ENCODE data around the gene HCFC1. TPM values are rescaled to one million over a fixed set of nuclear protein-coding genes. Genes with fewer than 3 reads are reported as not detected.

Gene HCFC1
- total RNA-seq, 1 experiment from 2014 or later = 137 TPM

- Histone ChIP-seq H3K36me3 (ENCODE audit: insufficient read depth, low read length, poor library complexity, severe bottlenecking) (peaks cover 99% of the 10 kb centered on the region), H3K4me1 (ENCODE audit: insufficient read depth, low read length, poor library complexity, severe bottlenecking) (peaks cover 5% of the 10 kb centered on the region), H3K9me3 (ENCODE audit: low read depth, low read length, poor library complexity, severe bottlenecking) (no peaks in the 10 kb centered on the region), H3K27ac (ENCODE audit: low read depth, low read length, poor library complexity, severe bottlenecking) (no peak overlapping the region), H3K4me3 (ENCODE audit: low read depth, low read length, poor library complexity, severe bottlenecking) (no peak overlapping the region), H3K27me3 (replicated peaks; ENCODE audit: insufficient read depth, low read depth, low read length, poor library complexity) (no peaks in the 10 kb centered on the region)
- intact Hi-C loops (cut with micrococcal nuclease; ENCODE audit: unreplicated experiment) = loop anchor here (10.0 kb wide), 1 partner anchor 400 kb away; no protein-coding TSS in a partner anchor
- ChIA-PET POLR2A (ENCODE audit: low non-redundant PET) (no interaction called here), CTCF (no interaction called here)
- no peak for DNase-seq (ENCODE audit: low spot score)
- no TSS peak for BruUV-seq (replicated peaks)
- no peak for TF ChIP-seq EZH2 (IDR thresholded peaks at IDR 0.05; ENCODE audit: borderline replicate concordance, low read depth, low read length, poor library complexity, severe bottlenecking)
- TF ChIP-seq, protein P1, sequence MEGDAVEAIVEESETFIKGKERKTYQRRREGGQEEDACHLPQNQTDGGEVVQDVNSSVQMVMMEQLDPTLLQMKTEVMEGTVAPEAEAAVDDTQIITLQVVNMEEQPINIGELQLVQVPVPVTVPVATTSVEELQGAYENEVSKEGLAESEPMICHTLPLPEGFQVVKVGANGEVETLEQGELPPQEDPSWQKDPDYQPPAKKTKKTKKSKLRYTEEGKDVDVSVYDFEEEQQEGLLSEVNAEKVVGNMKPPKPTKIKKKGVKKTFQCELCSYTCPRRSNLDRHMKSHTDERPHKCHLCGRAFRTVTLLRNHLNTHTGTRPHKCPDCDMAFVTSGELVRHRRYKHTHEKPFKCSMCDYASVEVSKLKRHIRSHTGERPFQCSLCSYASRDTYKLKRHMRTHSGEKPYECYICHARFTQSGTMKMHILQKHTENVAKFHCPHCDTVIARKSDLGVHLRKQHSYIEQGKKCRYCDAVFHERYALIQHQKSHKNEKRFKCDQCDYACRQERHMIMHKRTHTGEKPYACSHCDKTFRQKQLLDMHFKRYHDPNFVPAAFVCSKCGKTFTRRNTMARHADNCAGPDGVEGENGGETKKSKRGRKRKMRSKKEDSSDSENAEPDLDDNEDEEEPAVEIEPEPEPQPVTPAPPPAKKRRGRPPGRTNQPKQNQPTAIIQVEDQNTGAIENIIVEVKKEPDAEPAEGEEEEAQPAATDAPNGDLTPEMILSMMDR (conservative IDR thresholded peaks at IDR 0.05; ENCODE audit: low read depth, low read length) = no peak
These were observed 16.3 kb downstream of the HCFC1 start for GRCh38 chrX:153955228-153955732.

GRCh38 chrX:153954558-153955227 is 16.9 kb downstream of the HCFC1 start:
- H3K36me3 ChIP-seq (ENCODE audit: insufficient read depth, low read length, poor library complexity, severe bottlenecking) = peaks cover 99% of the 10 kb centered on the region
- BruUV-seq (replicated peaks) = TSS peak; percentile 20
- no peaks in the 10 kb centered on the region for H3K27me3 ChIP-seq (replicated peaks; ENCODE audit: insufficient read depth, low read depth, low read length, poor library complexity)
- intact Hi-C loops (cut with micrococcal nuclease; ENCODE audit: unreplicated experiment) = loop anchor here (10.0 kb wide), 1 partner anchor 400 kb away; no protein-coding TSS in a partner anchor
- H3K4me1 ChIP-seq (ENCODE audit: insufficient read depth, low read length, poor library complexity, severe bottlenecking) = peaks cover 5% of the 10 kb centered on the region
- TF ChIP-seq EZH2 (IDR thresholded peaks at IDR 0.05; ENCODE audit: borderline replicate concordance, low read depth, low read length, poor library complexity, severe bottlenecking) = no peak
- TF ChIP-seq, protein P1 (conservative IDR thresholded peaks at IDR 0.05; ENCODE audit: low read depth, low read length) = no peak
- no peak for DNase-seq (ENCODE audit: low spot score)
- CTCF ChIA-PET = no interaction called here
- no peak overlapping the region for H3K27ac ChIP-seq (ENCODE audit: low read depth, low read length, poor library complexity, severe bottlenecking)
- no peak overlapping the region for H3K4me3 ChIP-seq (ENCODE audit: low read depth, low read length, poor library complexity, severe bottlenecking)
- POLR2A ChIA-PET (ENCODE audit: low non-redundant PET) = no interaction called here
- no peaks in the 10 kb centered on the region for H3K9me3 ChIP-seq (ENCODE audit: low read depth, low read length, poor library complexity, severe bottlenecking)

- no peak overlapping the region for H3K4me3 ChIP-seq (ENCODE audit: low read depth, low read length, poor library complexity, severe bottlenecking)
- BruUV-seq (replicated peaks) = no TSS peak
- intact Hi-C loops (cut with micrococcal nuclease; ENCODE audit: unreplicated experiment) = loop anchor here (10.0 kb wide), 1 partner anchor 399 kb away; no protein-coding TSS in a partner anchor
- H3K27me3 ChIP-seq (replicated peaks; ENCODE audit: insufficient read depth, low read depth, low read length, poor library complexity) = no peaks in the 10 kb centered on the region
- H3K27ac ChIP-seq (ENCODE audit: low read depth, low read length, poor library complexity, severe bottlenecking) = peak overlapping the region; percentile 10
- H3K9me3 ChIP-seq (ENCODE audit: low read depth, low read length, poor library complexity, severe bottlenecking) = no peaks in the 10 kb centered on the region
- DNase-seq (ENCODE audit: low spot score) = no peak
- POLR2A ChIA-PET (ENCODE audit: low non-redundant PET) = no interaction called here
- TF ChIP-seq EZH2 (IDR thresholded peaks at IDR 0.05; ENCODE audit: borderline replicate concordance, low read depth, low read length, poor library complexity, severe bottlenecking) = no peak
- TF ChIP-seq, protein P1 (conservative IDR thresholded peaks at IDR 0.05; ENCODE audit: low read depth, low read length) = 0 out of 2 replicates have a peak, but pooled peaks have one; percentile 12
- CTCF ChIA-PET = no interaction called here
- peaks cover 5% of the 10 kb centered on the region for H3K4me1 ChIP-seq (ENCODE audit: insufficient read depth, low read length, poor library complexity, severe bottlenecking)
- peaks cover 94% of the 10 kb centered on the region for H3K36me3 ChIP-seq (ENCODE audit: insufficient read depth, low read length, poor library complexity, severe bottlenecking)
These were observed 17.6 kb downstream of the HCFC1 start for GRCh38 chrX:153953892-153954557.
